Pancreas (tissue), 10 donors: Measurements from ENCODE around the gene RNFT2. TPM values are rescaled to one million over a fixed set of nuclear protein-coding genes. Genes with fewer than 3 reads are reported as not detected.
A peak's percentile ranks its signal among the peaks of the same experiment; 100 is the strongest.
"Not testable (repeated sequence)": the region's sequence is repeated elsewhere in the genome, so short reads cannot be mapped to it uniquely, and the experiment has no call there.

Experiments
- ATAC-seq, 4 donors: fragments of 200-7000 bp; cut with Tn5 transposase; one replicate each; pipeline versions ENCODE4 v1.8.0 to v1.9.1; 2020; ENCODE audit warnings: mild to moderate bottlenecking in 4 of 4, moderate library complexity in 4 of 4
- DNase-seq, 6 donors: peaks; one replicate each; pipeline ENCODE4 v3.0.0-alpha.2; 2020
- FAIRE-seq: peaks from 2 replicates; lab custom pipeline; 2012; peaks lifted over from hg19 to GRCh38; lab: Jason Lieb, UNC
- H3K27ac ChIP-seq, 4 donors: fragments of 200-600 bp; sonication (generic); 1 replicate in 3 of 4; 2 replicates in 1 of 4; pipeline versions ENCODE4 v1.5.0 to v1.8.0; 2020
- H3K27me3 ChIP-seq, 4 donors: fragments of 200-600 bp; one replicate each; pipeline ENCODE4 v1.8.0; 2021
- H3K36me3 ChIP-seq, 3 donors: fragments of 200-600 bp; sonication (generic) in 1 of 3; one replicate each; pipeline versions ENCODE4 v1.5.0 to v1.8.0; 2020 to 2021
- H3K4me1 ChIP-seq, 3 donors: fragments of 200-600 bp; one replicate each; pipeline ENCODE4 v1.8.0; 2021
- H3K4me3 ChIP-seq, 4 donors: fragments of 200-600 bp; sonication (generic) in 2 of 4; one replicate each; pipeline versions ENCODE4 v1.5.0 to v1.8.0; 2020 to 2021
- H3K9me3 ChIP-seq, 4 donors: fragments of 200-600 bp; one replicate each; pipeline ENCODE4 v1.8.0; 2021
- CTCF ChIP-seq, 4 donors: fragments of 200-600 bp; sonication (generic) in 3 of 4; IDR thresholded peaks; one replicate each; pipeline versions ENCODE4 v1.5.0 to v1.8.0; 2021; ENCODE audit warnings: antibody characterized with exemption in 4 of 4
- WGBS, 2 donors: extraction: QIAGEN DNeasy Blood & Tissue Kit; methylation state at CpG; one replicate each; pipeline ENCODE4 v1.1.7; 2013; 5-methylcytosine and 5-hydroxymethylcytosine counted together
- intact Hi-C, 3 donors: fragments of 100-400 bp; cut with DNase I; formaldehyde crosslinking; loops; one replicate each; pipeline versions ENCODE4 v1.11.1 to v1.14.2; 2022
- polyA plus RNA-seq, 2 donors: library from polyadenylated mRNA; stranded (reverse); fragments of 200-250 nt; gene quantifications; one replicate each; pipeline ENCODE4 v1.2.3, GENCODE V29; 2013
- total RNA-seq, 6 donors: library from RNA; stranded (reverse); fragmentation: NEBNext Ultra II Directional in 4 of 6; extraction: Animal tissue kit (Norgen Biotek cat#: 25700) in 4 of 6; gene quantifications; one replicate each; pipeline versions ENCODE4 v1.2.1 to v1.2.4, GENCODE V29; 2021 to 2023
- donor health status: healthy with polysubstance abuse.
- donor health status: DM: no; HTN: no; CAD: no; lungs with moderate emphysema.
- donor health status: DM: no; HTN: no; CAD: no.
- donor health status: control.
- donor health status: control.
- donor health status: Bipolar disorder and iron deficiency.
- donor health status: DM: yes; HTN: yes; CAD: no.
- donor health status: DM: no; HTN: no; CAD: no.
- donor health status: DM: no; HTN: no; CAD: no.
- donor health status: DM: yes; HTN: yes; CAD: no.

RNFT2 gene
- total and polyA plus RNA-seq, 8 donors = 0.51 to 2.6 (median 1.5) TPM

DNA sequence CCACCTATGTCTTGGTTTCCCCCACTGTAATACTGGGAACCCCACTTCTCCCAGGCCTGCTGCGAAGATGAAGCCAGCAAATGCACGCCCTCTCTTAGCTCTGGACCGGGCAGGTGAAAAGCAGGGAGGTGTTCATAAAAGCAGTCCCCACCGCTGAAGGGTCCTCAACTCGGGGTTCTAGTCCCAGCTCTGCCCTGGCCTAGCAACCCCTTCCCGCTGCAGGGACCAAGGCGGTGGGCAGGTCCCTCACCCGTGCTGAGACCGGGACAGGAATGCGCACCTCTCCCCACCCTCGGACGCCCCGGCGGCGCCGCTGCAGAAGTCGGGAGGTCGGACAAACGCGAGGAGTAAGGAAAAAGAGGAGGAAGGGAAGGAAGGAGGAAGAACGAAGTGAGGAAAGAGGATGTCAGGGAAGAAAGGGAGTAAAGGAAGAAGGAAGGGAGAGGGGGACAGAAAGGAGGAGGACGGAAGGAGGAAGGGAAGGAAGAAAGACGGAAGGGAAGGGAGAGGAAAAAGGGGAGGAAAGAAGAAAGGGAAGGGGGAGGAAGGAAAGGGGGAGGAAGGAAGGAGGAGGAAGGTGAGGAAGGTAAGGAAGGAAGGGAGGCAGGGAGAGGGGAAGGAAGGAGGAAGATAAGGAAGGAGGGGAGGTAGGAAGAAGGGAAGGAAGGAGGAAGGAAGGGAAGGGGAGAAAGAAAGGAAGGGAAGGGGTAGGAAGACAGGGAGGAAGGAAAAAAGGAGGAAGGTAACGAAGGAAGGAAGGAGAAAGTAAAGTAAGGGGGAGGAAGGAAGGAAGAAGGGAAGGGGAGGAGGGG, 947 bp upstream of the RNFT2 start:
- FAIRE-seq = no peak

GRCh38 chr12:116739381-116739887, 1.3 kb downstream of the RNFT2 start:
- Histone ChIP-seq H3K27me3 (no peaks in the 10 kb centered on the region), H3K36me3 (no peaks in the 10 kb centered on the region), H3K4me1 (peaks cover 5 to 11% (median 6%) of the 10 kb centered on the region in 3 donors), H3K4me3 (no peak overlapping the region), H3K9me3 (no peaks in the 10 kb centered on the region), H3K27ac (no peak overlapping the region)
- FAIRE-seq (no peak), DNase-seq (no peak), ATAC-seq (no peak)
- intact Hi-C loops = no loop called here
- 72 to 82% methylated on average over 7 of the region's 7 CpGs for WGBS, 2 donors
- no peak for TF ChIP-seq CTCF (IDR thresholded peaks at IDR 0.05)

More for the DNA sequence above, 947 bp upstream of the RNFT2 start:
- ATAC-seq (peak in 1 of 4 donors; percentile 10), DNase-seq (peak in 2 of 6 donors; percentile 38 to 66)
- no peak for TF ChIP-seq CTCF (IDR thresholded peaks at IDR 0.05)
- Histone ChIP-seq H3K4me1 (peaks cover 5 to 11% (median 6%) of the 10 kb centered on the region in 3 donors), H3K27ac (peak overlapping the region in 3 of 4 donors; percentile 33 to 67 (median 60)), H3K4me3 (peak overlapping the region; percentile 57 to 87 (median 76)), H3K27me3 (no peaks in the 10 kb centered on the region), H3K36me3 (no peaks in the 10 kb centered on the region), H3K9me3 (no peaks in the 10 kb centered on the region)
- WGBS, 2 donors = 1 to 2% methylated on average over 24 of the region's 24 CpGs
- intact Hi-C loops = no loop called here

DNA sequence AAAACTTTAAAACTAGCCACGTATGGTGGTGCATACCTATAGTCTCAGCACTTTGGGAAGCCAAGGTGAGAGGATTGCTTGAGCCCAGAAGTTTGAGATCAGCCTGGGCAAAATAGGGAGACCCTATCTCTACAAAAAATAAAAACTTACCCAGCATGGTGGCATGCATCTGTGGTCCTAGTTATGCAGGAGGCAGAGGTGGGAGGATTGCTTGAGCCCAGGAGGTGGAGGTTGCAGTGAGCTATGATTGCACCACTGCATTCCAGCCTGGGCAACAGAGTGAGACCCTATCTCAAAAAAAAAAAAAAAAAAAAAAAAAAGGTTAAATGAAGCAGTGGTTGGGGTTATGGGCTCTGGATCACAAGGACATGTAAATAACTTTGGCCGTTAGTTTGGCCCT, 4.7 kb downstream of the RNFT2 start:
- H3K36me3 ChIP-seq, H3K27ac ChIP-seq, H3K4me1 ChIP-seq, H3K4me3 ChIP-seq, H3K9me3 ChIP-seq, DNase-seq, FAIRE-seq, H3K27me3 ChIP-seq, intact Hi-C loops, ATAC-seq: not testable (repeated sequence)
- 30 to 56% methylated on average over 2 of the region's 2 CpGs for WGBS, 2 donors

GRCh38 chr12:116744766-116745165, 6.7 kb downstream of the RNFT2 start:
- Histone ChIP-seq H3K9me3 (no peaks in the 10 kb centered on the region), H3K27ac (no peak overlapping the region), H3K4me1 (no peaks in the 10 kb centered on the region), H3K4me3 (no peak overlapping the region), H3K36me3 (no peaks in the 10 kb centered on the region), H3K27me3 (no peaks in the 10 kb centered on the region)
- intact Hi-C loops = no loop called here
- WGBS, 2 donors = 51 to 60% methylated on average over 3 of the region's 3 CpGs
- DNase-seq = no peak
- TF ChIP-seq CTCF (IDR thresholded peaks at IDR 0.05) = no peak
- ATAC-seq = no peak
- no peak for FAIRE-seq

- intact Hi-C loops = no loop called here
- no peaks in the 10 kb centered on the region for H3K9me3 ChIP-seq
- H3K27ac ChIP-seq = no peak overlapping the region
- DNase-seq = no peak
- 81 to 84% methylated on average over 4 of the region's 4 CpGs for WGBS, 2 donors
- TF ChIP-seq CTCF (IDR thresholded peaks at IDR 0.05) = no peak
- H3K27me3 ChIP-seq = no peaks in the 10 kb centered on the region
- FAIRE-seq = no peak
- ATAC-seq = no peak
- no peaks in the 10 kb centered on the region for H3K4me1 ChIP-seq
- no peak overlapping the region for H3K4me3 ChIP-seq
- no peaks in the 10 kb centered on the region for H3K36me3 ChIP-seq
Measured at GRCh38 chr12:116745554-116745953, 7.4 kb downstream of the RNFT2 start.
